Activated CD4-positive, alpha-beta T cell treated with anti-CD3 and anti-CD28 coated beads for 36 hours (primary cell): Measurements from ENCODE around the gene EZR. TPM values are rescaled to one million over a fixed set of nuclear protein-coding genes. Genes with fewer than 3 reads are reported as not detected.
"Not testable (repeated sequence)": the region's sequence is repeated elsewhere in the genome, so short reads cannot be mapped to it uniquely, and the experiment has no call there.

Experiments
- ATAC-seq: fragments of 200-7000 bp; cut with Tn5 transposase; one replicate; pipeline ENCODE4 v1.10.0; 2021; ENCODE audit warnings: mild to moderate bottlenecking, moderate library complexity
- CTCF ChIA-PET: fragments of 350-600 bp; sonication (Branson Sonifier 250); formaldehyde crosslinking; loops from one replicate; lab custom pipeline; 2021; ENCODE audit warnings: antibody characterized with exemption; lab: Charles Lee
- POLR2A ChIA-PET: fragments of 350-600 bp; sonication (Branson Sonifier 250); formaldehyde crosslinking; loops from one replicate; lab custom pipeline; 2021; ENCODE audit warnings: antibody characterized with exemption, inconsistent platforms; lab: Charles Lee
- DNase-seq: peaks from one replicate; pipeline ENCODE4 v3.0.0-alpha.2; 2020
- H3K27ac Mint-ChIP-seq: one replicate; pipeline ENCODE4 v1.8.0; 2021; ENCODE audit warnings: mixed read lengths
- H3K27me3 Mint-ChIP-seq: one replicate; pipeline ENCODE4 v1.8.0; 2021; ENCODE audit warnings: mixed read lengths
- H3K36me3 Mint-ChIP-seq: one replicate; pipeline ENCODE4 v1.8.0; 2021; ENCODE audit warnings: low read depth, mixed read lengths
- H3K4me1 Mint-ChIP-seq: one replicate; pipeline ENCODE4 v1.8.0; 2021; ENCODE audit warnings: mixed read lengths
- H3K4me3 Mint-ChIP-seq: one replicate; pipeline ENCODE4 v1.8.0; 2021; ENCODE audit warnings: mild to moderate bottlenecking, moderate library complexity, mixed read lengths
- H3K9me3 Mint-ChIP-seq: one replicate; pipeline ENCODE4 v1.8.0; 2021; ENCODE audit warnings: low read depth, mixed read lengths
- intact Hi-C, 2 experiments: fragments of 100-400 bp; cut with DNase I in 1 of 2; cut with micrococcal nuclease in 1 of 2; formaldehyde crosslinking; loops; one replicate each; pipeline versions ENCODE4 v1.14.2 to v1.15.1; 2022 to 2024; cut with DNase I, micrococcal nuclease
- total RNA-seq, 2 experiments: library from RNA; stranded (reverse); gene quantifications; one replicate each; pipeline ENCODE4 v1.2.3, GENCODE V29; 2021

EZR gene
- total RNA-seq, 2 experiments from 2014 or later: 197 to 203 TPM

DNA sequence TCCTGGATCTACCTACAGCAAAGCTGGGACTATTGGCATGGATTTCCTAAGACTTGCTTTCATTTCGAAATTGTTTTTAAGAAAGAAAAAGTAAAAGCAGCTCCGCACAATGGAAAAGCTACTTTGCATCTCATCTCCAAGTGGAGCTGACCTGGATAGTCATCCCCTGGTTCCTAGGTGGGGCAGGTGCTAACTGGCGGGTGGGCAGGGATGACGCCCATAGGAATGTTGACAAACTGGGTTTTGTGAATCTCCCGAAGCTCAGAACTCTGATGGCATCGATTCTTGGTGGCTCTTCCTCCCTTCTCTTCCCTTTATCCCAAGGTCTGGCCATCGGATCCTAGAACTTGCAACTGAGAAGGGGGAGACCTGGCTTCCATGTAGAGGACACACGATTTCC is 12.4 kb upstream of the EZR start:
- Mint-ChIP-seq H3K27me3 (peaks cover 2% of the 10 kb centered on the region), H3K9me3 (no peaks in the 10 kb centered on the region), H3K27ac (no peak overlapping the region), H3K4me3 (no peak overlapping the region), H3K4me1 (peaks cover 4% of the 10 kb centered on the region), H3K36me3 (no peaks in the 10 kb centered on the region)
- ChIA-PET CTCF (interaction anchor here (1.9 kb wide), 1 partner anchor 139 kb away, joined by 5 read pairs; no protein-coding TSS in a partner anchor), POLR2A (interaction anchor here (1.4 kb wide), 1 partner anchor 38 kb away, joined by 3 read pairs; no protein-coding TSS in a partner anchor)
- intact Hi-C loops: no loop called here
- no peak for ATAC-seq
- no peak for DNase-seq

- H3K27ac Mint-ChIP-seq: no peak overlapping the region
- H3K36me3 Mint-ChIP-seq: no peaks in the 10 kb centered on the region
- POLR2A ChIA-PET: no interaction called here
- ATAC-seq (no peak), DNase-seq (no peak)
- CTCF ChIA-PET: no interaction called here
- H3K27me3 Mint-ChIP-seq: peaks cover 2% of the 10 kb centered on the region
- H3K4me1 Mint-ChIP-seq: peaks cover 4% of the 10 kb centered on the region
- no peak overlapping the region for H3K4me3 Mint-ChIP-seq
- intact Hi-C loops: no loop called here
- H3K9me3 Mint-ChIP-seq: no peaks in the 10 kb centered on the region
Measured at GRCh38 chr6:158830736-158831135, 11.6 kb upstream of the EZR start.

GRCh38 chr6:158828807-158829206 is 9.6 kb upstream of the EZR start:
- H3K27me3 Mint-ChIP-seq: no peaks in the 10 kb centered on the region
- H3K9me3 Mint-ChIP-seq: no peaks in the 10 kb centered on the region
- peaks cover 4% of the 10 kb centered on the region for H3K4me1 Mint-ChIP-seq
- no peak overlapping the region for H3K4me3 Mint-ChIP-seq
- no peak overlapping the region for H3K27ac Mint-ChIP-seq
- ATAC-seq: no peak
- no peaks in the 10 kb centered on the region for H3K36me3 Mint-ChIP-seq
- CTCF ChIA-PET: interaction anchor here (0.6 to 0.7 kb wide), 2 partner anchors 37 to 147 kb away, joined by 3 to 4 read pairs; no protein-coding TSS in a partner anchor
- POLR2A ChIA-PET: interaction anchor here (0.7 kb wide), 1 partner anchor 425 kb away, joined by 4 read pairs; no protein-coding TSS in a partner anchor
- no peak for DNase-seq
- intact Hi-C loops: no loop called here

GRCh38 chr6:158826819-158827501 is 7.8 kb upstream of the EZR start:
- ATAC-seq: no peak
- no peak for DNase-seq
- H3K4me1 Mint-ChIP-seq: peaks cover 13% of the 10 kb centered on the region
- H3K27me3 Mint-ChIP-seq: no peaks in the 10 kb centered on the region
- H3K36me3 Mint-ChIP-seq: no peaks in the 10 kb centered on the region
- H3K27ac Mint-ChIP-seq: no peak overlapping the region
- intact Hi-C loops: no loop called here
- no peak overlapping the region for H3K4me3 Mint-ChIP-seq
- no peaks in the 10 kb centered on the region for H3K9me3 Mint-ChIP-seq
- CTCF ChIA-PET: interaction anchor here (0.8 kb wide), 1 partner anchor 26 kb away, joined by 3 read pairs; no protein-coding TSS in a partner anchor
- POLR2A ChIA-PET: no interaction called here

DNA sequence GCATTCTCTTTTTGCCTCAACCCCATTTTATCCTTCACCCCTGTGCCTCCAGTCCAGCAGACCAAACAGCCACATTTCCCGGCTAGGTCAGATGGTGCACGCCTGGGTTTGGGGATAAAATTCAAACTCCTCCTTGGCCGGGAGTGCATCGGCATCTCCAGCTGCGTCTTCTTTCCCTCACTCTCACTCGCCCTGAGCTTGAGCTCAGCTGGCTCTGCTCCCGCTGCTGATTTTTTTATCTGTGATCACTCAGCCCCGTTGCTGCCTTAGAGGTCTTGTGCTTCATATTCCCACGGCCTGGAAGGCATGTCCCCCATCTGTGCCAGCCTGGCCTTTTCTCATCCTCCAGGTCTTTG is 6.8 kb upstream of the EZR start:
- ATAC-seq: no peak
- Mint-ChIP-seq H3K36me3 (no peaks in the 10 kb centered on the region), H3K4me3 (no peak overlapping the region), H3K27me3 (no peaks in the 10 kb centered on the region), H3K4me1 (peaks cover 13% of the 10 kb centered on the region), H3K9me3 (no peaks in the 10 kb centered on the region), H3K27ac (no peak overlapping the region)
- intact Hi-C loops: no loop called here
- ChIA-PET CTCF (interaction anchor here (0.6 kb wide), 1 partner anchor 11 kb away, joined by 3 read pairs; no protein-coding TSS in a partner anchor), POLR2A (interaction anchor here (0.6 kb wide), 1 partner anchor 36 kb away, joined by 5 read pairs; no protein-coding TSS in a partner anchor)
- DNase-seq: no peak

DNA sequence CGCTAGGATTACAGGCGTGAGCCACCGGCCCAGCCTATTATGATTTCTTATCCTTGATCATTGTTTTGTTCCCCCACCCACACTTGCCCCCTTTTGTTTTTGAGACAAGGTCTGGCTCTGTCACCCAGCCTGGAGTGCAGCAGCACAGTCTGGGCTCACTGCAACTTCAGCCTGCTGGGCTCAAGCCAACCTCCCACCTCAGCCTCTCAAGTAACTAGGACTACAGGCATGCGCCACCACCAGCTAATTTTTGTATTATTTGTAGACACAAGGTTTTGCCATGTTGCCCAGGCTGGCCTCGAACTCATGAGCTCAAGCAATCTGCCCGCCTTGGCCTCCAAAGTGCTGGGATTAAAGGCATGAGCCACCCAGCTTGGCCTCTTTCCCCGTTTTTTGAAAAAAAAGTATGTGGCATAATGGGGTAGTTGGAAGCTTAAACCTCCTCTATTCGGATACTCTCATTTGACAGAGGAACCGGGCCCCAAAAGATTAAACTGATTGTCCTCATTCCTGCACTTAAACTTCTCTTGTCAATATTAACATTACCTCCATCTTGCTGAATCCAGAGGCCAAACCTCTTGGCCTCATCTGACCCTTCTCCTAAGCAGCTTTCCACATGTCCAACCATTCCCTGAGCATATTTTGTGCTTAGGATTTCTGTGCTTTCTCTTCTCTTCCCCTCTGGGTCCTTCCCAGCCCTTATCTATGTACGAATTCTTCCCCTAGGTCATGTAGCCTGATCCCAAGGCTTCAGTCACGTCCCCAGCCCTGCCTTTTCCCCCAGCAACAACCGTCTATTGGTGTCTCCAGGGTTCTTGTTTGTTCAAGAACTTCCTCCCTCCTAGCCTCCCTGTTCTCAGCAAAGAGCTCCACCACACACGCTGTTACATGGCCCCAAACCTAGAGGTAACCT is 6.1 kb upstream of the EZR start:
- no peaks in the 10 kb centered on the region for H3K36me3 Mint-ChIP-seq
- no peaks in the 10 kb centered on the region for H3K27me3 Mint-ChIP-seq
- CTCF ChIA-PET: interaction anchor here (0.6 to 1.8 kb wide), 7 partner anchors 16 to 1074 kb away, joined by 3 to 5 read pairs (median 3); no protein-coding TSS in a partner anchor
- POLR2A ChIA-PET: interaction anchor here (0.6 kb wide), 1 partner anchor 74 kb away, joined by 8 read pairs; no protein-coding TSS in a partner anchor
- peaks cover under 1% of the 10 kb centered on the region for H3K9me3 Mint-ChIP-seq
- peaks cover 13% of the 10 kb centered on the region for H3K4me1 Mint-ChIP-seq
- no peak overlapping the region for H3K27ac Mint-ChIP-seq
- ATAC-seq (no peak), DNase-seq (no peak)
- H3K4me3 Mint-ChIP-seq: no peak overlapping the region
- intact Hi-C loops: no loop called here

DNA sequence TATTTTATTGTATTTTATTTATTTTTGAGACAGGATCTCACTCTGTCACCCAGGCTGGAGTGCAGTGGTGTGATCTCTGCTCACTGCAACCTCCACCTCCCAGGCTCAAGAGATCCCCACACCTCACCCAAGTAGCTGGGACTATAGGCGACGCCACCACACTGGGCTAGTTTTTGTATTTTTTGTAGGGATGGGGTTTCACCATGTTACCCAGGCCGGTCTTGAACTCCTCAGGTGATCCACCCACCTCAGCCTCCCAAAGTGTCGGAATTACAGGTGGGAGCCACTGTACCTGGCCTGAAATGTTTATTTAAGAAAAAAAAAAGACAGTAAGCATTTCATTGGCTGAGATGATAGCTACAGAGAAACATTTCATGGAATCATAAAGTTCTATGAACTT is 4.4 kb upstream of the EZR start:
- H3K36me3 Mint-ChIP-seq, intact Hi-C loops, H3K9me3 Mint-ChIP-seq, H3K27me3 Mint-ChIP-seq, H3K4me3 Mint-ChIP-seq, POLR2A ChIA-PET, H3K27ac Mint-ChIP-seq, DNase-seq, ATAC-seq: not testable (repeated sequence)
- CTCF ChIA-PET: interaction anchor here (0.6 kb wide), 1 partner anchor 20 kb away, joined by 4 read pairs; no protein-coding TSS in a partner anchor
- peaks cover 22% of the 10 kb centered on the region for H3K4me1 Mint-ChIP-seq

- ChIA-PET CTCF (interaction anchor here (0.6 to 1.5 kb wide), 2 partner anchors 49 to 225 kb away, joined by 3 to 5 read pairs; partner anchors contain the start of gene TAGAP), POLR2A (interaction anchor here (0.7 to 1.6 kb wide), 2 partner anchors 34 to 50 kb away, joined by 3 to 16 read pairs; no protein-coding TSS in a partner anchor)
- Mint-ChIP-seq H3K36me3 (peaks cover 33% of the 10 kb centered on the region), H3K9me3 (peaks cover 4% of the 10 kb centered on the region), H3K4me1 (peaks cover 30% of the 10 kb centered on the region), H3K4me3 (peak overlapping the region; percentile 93), H3K27ac (peak overlapping the region; percentile 47), H3K27me3 (no peaks in the 10 kb centered on the region)
- intact Hi-C loops: loop anchor here (1.0 to 5.0 kb wide), 7 partner anchors 30 to 967 kb away; partner anchors contain the start of genes TCP1 (in 1 of the 2), TMEM181 (in 1 of the 2) and WTAP (in 1 of the 2)
- no peak for ATAC-seq
- no peak for DNase-seq
Measured at GRCh38 chr6:158819977-158820622, 932 bp upstream of the EZR start.

GRCh38 chr6:158818581-158819212 is 471 bp downstream of the EZR start:
- ChIA-PET POLR2A (interaction anchor here (0.7 to 1.6 kb wide), 3 partner anchors 51 to 196 kb away, joined by 3 to 16 read pairs (median 7); no protein-coding TSS in a partner anchor), CTCF (interaction anchor here (1.5 kb wide), 1 partner anchor 51 kb away, joined by 5 read pairs; no protein-coding TSS in a partner anchor)
- intact Hi-C loops: loop anchor here (1.0 to 5.0 kb wide), 11 partner anchors 32 to 969 kb away; partner anchors contain the start of genes TAGAP (in 1 of the 2), TCP1 (in 1 of the 2), TMEM181 (in 1 of the 2) and WTAP (in 1 of the 2)
- Mint-ChIP-seq H3K9me3 (peaks cover 4% of the 10 kb centered on the region), H3K27me3 (no peaks in the 10 kb centered on the region), H3K4me1 (peaks cover 44% of the 10 kb centered on the region), H3K4me3 (peak overlapping the region; percentile 93), H3K27ac (no peak overlapping the region), H3K36me3 (peaks cover 47% of the 10 kb centered on the region)
- DNase-seq (peak; percentile 87), ATAC-seq (peak; percentile 47)
